Testis (tissue), 2 donors: ENCODE measurements around the gene GRIA1.

Experiments used
- POLR2A ChIP-seq: fragments of 450-650 bp; IDR thresholded peaks from one replicate; pipeline ENCODE4 v1.6.1; 2017; ENCODE audit warnings: antibody characterized with exemption, mild to moderate bottlenecking, moderate library complexity
- TF ChIP-seq, protein P1 (sequence below), 3 experiments: fragments of 450-650 bp in 2 of 3; fragments of 200-600 bp in 1 of 3; sonication (generic) in 1 of 3; IDR thresholded peaks; one replicate each; pipeline ENCODE4 v1.5.1; 2016 to 2019; ENCODE audit warnings: antibody characterized with exemption in 3 of 3, mild to moderate bottlenecking in 2 of 3, moderate library complexity in 1 of 3

DNA sequence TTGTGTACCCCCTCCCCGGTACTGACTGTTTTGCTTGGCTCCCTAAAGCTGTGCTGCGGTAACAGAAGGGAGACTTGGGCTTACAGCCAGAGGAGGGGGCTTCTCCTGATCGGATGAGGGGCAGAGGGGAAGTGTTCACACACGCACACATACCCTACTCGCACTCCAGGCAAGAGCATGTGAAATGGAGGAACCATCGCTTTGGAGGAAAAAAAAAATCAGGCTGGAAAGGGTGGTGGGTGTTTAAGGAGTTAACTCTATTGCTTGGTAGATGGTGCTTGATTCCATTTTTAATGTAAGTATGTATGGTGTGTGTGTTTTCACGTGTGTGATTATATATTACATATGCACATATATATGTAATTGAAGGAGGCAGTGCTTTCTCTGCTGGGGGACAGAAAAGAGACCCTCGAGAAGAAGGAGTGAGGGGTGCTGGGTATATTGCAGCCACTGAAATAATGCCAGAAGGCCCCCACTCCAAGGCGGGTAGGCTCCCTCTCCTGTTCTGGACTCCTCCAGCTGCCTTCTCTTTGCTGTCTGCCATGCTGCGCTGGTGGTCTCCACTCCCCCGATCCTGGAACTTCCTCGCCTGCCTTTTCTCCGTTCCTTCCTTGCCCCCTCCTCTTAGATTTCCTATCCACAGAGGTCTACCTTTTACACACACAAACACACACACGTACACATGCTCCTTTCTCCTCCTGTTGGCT, 721 bp downstream of the GRIA1 start:
- TF ChIP-seq, protein P1, sequence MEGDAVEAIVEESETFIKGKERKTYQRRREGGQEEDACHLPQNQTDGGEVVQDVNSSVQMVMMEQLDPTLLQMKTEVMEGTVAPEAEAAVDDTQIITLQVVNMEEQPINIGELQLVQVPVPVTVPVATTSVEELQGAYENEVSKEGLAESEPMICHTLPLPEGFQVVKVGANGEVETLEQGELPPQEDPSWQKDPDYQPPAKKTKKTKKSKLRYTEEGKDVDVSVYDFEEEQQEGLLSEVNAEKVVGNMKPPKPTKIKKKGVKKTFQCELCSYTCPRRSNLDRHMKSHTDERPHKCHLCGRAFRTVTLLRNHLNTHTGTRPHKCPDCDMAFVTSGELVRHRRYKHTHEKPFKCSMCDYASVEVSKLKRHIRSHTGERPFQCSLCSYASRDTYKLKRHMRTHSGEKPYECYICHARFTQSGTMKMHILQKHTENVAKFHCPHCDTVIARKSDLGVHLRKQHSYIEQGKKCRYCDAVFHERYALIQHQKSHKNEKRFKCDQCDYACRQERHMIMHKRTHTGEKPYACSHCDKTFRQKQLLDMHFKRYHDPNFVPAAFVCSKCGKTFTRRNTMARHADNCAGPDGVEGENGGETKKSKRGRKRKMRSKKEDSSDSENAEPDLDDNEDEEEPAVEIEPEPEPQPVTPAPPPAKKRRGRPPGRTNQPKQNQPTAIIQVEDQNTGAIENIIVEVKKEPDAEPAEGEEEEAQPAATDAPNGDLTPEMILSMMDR (IDR thresholded peaks at IDR 0.05): no peak
- no peak for TF ChIP-seq POLR2A
